ENCODE data around the gene TAOK1. TPM values are rescaled to one million over a fixed set of nuclear protein-coding genes. Genes with fewer than 3 reads are reported as not detected.

Gene TAOK1
- total and polyA plus RNA-seq, 9 of the 15 experiments (the other 6 are each of a cell fraction or from before 2014, with no cell fraction given): 3.2 to 33.1 (median 16.5) TPM

- H3K36me3 ChIP-seq (ENCODE audit: control insufficient read depth, insufficient read depth, low read length): no peaks in the 10 kb centered on the region
- CTCF ChIA-PET (ENCODE audit: low intra/inter-chr PET ratio): no interaction called here
- intact Hi-C loops (cut with micrococcal nuclease) (loop anchor here (5.0 kb wide), 1 partner anchor 50 kb away; the partner anchor contains the start of gene NUFIP2), in situ Hi-C loops (cut with MboI) (no loop called here)
- H3K27me3 ChIP-seq (ENCODE audit: control insufficient read depth in 2 of 2, insufficient read depth in 2 of 2, low read length in 2 of 2): peaks cover 44 to 67% of the 10 kb centered on the region in 2 experiments
- no peak overlapping the region for H3K4me3 ChIP-seq
- H3K27ac ChIP-seq (ENCODE audit: extremely low read depth, low read depth, low read length): no peak overlapping the region
- H3K4me2 ChIP-seq (ENCODE audit: insufficient read depth, low read length): no peak overlapping the region
- DNase-seq (ENCODE audit: extremely low read depth in 1 of 4, low spot score in 3 of 4) (no peak), FAIRE-seq (no peak), ATAC-seq (no peak)
- WGBS (ENCODE audit: insufficient coverage, low coverage, missing lambda C conversion rate): 20% methylated on average over 11 of the region's 11 CpGs
- no TSS peak for BruUV-seq (replicated peaks)
- no peaks in the 10 kb centered on the region for H3K9me1 ChIP-seq (ENCODE audit: control insufficient read depth, insufficient read depth, low read length)
- H3K4me1 ChIP-seq (replicated peaks in 1 of 2; ENCODE audit: control insufficient read depth in 2 of 2, insufficient read depth in 2 of 2, low read length in 2 of 2): no peaks in the 10 kb centered on the region; a peak in 1 of 5 replicates
- no peak overlapping the region for H2AFZ ChIP-seq (ENCODE audit: low read depth, low read length)
- POLR2A ChIA-PET: interaction anchor here (0.9 kb wide), 1 partner anchor 11 kb away, joined by 3 read pairs; no protein-coding TSS in a partner anchor
- H3K9ac ChIP-seq (ENCODE audit: insufficient read depth in 1 of 2, low read depth in 2 of 2, low read length in 2 of 2): no peak overlapping the region
- H3K9me3 ChIP-seq (replicated peaks; ENCODE audit: control insufficient read depth, insufficient read depth, low read depth, low read length): no peaks in the 10 kb centered on the region
- no peaks in the 10 kb centered on the region for H3K79me2 ChIP-seq (ENCODE audit: control insufficient read depth, insufficient read depth, low read length)
- H4K20me1 ChIP-seq (replicated peaks; ENCODE audit: control insufficient read depth, insufficient read depth, low read length): no peaks in the 10 kb centered on the region
- TF ChIP-seq ZNF124 (CRISPR knock-in tag; IDR thresholded peaks at IDR 0.05) (no peak), GTF2B (IDR thresholded peaks at IDR 0.05; ENCODE audit: extremely low read depth, insufficient read length) (no peak), SREBF1 (IDR thresholded peaks at IDR 0.05; ENCODE audit: borderline replicate concordance, low read depth, low read length) (no peak), REST (IDR thresholded peaks at IDR 0.05; ENCODE audit: borderline replicate concordance) (no peak), REST (CRISPR knock-in tag; IDR thresholded peaks at IDR 0.05; ENCODE audit: low read depth) (no peak), ZNF644 (tag; IDR thresholded peaks at IDR 0.05; ENCODE audit: low read depth) (no peak), NUFIP1 (IDR thresholded peaks at IDR 0.05; ENCODE audit: partially characterized antibody) (no peak), MCM7 (IDR thresholded peaks at IDR 0.05) (no peak), ZBED1 (IDR thresholded peaks at IDR 0.05) (no peak), SRF (CRISPR knock-in tag; IDR thresholded peaks at IDR 0.05) (no peak), ZHX1 (conservative IDR thresholded peaks at IDR 0.05; ENCODE audit: low read length) (no peak), SMARCC2 (IDR thresholded peaks at IDR 0.05; ENCODE audit: low read depth) (no peak)
Observed at GRCh38 chr17:29342158-29342765, 47.9 kb upstream of the TAOK1 start.

All from K562 (cell line).